Measurements from ENCODE around the gene FHOD1.

Gene FHOD1

DNA sequence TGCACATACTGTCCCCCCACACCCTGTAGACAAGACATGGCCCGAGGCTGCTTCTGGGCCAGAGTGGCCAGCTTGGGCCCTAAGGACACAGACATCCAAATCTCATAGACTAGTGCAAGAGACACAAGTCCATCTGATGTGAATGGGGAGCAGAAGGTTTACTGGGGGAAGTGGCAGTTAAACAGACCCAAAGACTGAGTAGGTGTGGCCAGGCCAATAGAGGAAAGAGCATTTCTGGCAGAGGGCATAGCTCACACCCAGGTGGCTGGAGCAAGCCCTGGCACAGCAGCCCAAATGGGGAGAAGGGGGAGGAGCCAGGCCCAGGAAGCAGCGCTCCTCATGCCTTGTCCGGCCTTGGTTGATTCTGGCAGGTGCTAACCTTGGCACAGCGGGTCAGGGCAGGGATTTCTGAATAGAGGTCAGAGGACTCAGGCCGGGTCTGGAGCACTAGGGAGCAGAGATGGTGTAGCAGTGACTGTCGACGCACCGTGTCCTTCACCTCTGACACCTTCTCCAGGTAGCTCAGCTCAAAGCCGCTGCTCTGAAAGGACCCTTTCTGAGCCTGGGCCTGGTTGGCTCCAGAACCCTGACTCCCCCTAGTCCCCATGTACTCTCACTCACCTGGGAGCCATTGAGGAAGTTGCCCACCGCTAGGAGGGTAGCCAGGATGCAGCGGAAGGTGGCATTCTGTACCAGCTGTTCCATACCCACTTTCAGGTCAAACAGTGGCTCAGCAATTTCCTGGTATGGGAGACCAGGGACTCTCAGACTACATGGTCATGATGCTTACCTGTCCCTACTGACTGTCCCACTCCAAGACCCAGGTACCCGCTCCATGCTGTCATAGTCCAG is 16.2 kb downstream of the FHOD1 start:
- DNase-seq: no peak

DNA sequence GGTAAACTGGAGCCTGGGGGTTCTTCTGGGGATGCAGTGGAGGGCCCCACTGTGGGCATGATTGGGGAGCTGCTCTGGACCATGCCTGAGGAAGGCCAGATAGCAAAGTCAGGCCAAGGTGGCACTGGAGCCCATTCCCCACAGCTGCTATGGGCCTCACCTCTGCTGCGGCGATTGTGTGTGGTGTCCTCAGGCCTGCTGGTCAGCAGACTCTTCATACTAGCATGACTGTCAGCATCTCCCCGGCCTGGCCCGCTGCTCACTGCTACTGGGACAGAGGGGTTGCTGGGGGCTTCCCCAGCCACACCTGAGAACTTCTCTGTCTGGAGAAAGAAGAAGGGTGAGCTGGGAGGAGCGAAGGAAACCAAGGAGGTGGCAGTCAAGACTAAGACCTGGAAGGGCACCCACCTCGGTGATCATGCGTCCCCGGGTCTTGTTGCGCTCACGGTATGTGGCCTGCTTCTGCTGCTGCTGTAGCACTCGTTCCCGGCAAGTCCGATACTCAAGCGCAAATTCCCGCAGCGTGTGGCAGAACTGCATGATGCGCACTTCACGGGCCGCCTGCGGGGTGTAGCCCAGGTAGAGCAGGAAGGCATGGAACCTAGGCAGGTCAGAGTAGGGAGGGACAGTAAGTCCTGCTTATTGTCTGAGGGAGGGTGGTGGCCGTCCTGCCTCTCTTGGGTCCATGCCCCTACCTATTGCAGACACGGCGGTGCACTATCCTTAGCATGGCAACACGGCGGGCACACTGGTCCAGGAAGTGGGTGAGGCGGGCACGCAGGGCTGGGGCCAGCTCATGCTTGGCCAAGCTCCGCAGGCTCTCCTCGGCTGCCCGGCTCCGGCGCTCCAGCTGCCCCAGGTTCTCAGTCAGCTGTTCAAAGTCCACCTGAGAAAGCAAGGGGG is 17.1 kb downstream of the FHOD1 start:
- no peak for DNase-seq

DNA sequence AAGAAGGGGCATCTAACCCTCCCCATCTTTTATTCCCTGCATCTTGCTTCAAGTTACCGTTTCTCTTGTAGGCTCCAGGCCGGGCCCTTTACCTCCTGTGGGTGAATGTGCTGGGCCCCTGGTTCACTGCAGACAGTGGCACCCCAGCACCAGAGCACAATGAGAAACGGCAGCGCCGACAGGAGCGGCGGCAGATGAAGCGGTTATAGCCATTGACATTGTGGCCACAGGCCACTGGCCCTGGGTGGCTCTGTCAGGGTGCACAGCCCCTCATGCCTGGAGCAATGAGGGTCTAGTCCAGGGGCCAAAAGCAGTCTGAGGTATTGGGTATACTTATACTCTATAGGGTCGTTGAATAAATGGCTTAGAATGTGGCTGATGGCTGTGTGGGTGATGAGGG is 18.4 kb downstream of the FHOD1 start:
- DNase-seq: no peak

DNA sequence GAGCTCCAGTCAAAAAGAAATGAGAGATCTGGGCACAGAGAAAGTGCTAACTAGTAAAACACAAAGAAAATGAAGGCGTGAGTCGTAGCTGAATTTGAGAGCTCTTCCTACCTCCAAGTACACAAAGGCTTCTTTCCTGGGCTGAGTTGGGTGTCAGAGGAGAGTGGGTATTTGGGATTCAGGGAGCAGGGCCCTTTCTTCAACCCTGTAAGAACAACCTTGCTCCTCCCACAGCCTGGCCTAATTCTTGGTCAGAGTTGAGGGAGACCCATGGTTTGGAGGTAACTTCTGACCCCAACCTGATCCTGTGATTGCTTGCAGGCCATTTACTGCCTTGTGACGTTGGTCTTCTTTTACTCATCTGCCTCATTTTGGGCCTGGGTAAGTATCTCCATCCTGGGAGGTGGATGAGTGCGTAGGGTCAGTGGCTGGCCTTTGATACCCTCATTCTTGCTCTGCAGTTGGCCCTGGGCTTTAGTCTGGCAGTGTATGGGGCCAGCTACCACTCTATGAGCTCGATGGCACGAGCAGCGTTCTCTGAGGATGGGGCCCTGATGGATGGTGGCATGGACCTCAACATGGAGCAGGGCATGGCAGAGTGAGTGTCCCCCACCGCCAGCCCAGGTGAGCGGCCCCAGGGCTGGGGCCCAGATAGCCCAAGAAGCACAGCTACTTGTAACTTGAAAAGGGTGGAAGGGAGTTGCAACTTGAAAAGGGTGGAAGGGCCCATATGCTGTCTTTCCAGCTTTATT is 19.1 kb downstream of the FHOD1 start:
- DNase-seq: no peak

DNA sequence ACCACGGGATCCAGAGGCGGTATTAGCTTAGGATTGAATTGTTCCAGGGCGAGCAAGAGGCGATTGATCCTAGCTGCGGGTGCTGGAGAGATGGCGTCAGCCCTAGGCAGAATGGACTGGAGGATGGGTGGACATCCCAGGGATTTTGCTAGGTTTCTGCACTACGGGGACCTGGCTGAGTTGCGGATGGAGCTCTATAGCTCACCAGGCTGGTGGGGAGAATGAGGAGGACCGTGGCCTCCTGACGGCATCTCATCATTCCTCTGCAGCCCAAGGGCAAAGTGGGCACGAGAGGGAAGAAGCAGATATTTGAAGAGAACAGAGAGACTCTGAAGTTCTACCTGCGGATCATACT is 19.7 kb downstream of the FHOD1 start:
- no peak for DNase-seq

DNA sequence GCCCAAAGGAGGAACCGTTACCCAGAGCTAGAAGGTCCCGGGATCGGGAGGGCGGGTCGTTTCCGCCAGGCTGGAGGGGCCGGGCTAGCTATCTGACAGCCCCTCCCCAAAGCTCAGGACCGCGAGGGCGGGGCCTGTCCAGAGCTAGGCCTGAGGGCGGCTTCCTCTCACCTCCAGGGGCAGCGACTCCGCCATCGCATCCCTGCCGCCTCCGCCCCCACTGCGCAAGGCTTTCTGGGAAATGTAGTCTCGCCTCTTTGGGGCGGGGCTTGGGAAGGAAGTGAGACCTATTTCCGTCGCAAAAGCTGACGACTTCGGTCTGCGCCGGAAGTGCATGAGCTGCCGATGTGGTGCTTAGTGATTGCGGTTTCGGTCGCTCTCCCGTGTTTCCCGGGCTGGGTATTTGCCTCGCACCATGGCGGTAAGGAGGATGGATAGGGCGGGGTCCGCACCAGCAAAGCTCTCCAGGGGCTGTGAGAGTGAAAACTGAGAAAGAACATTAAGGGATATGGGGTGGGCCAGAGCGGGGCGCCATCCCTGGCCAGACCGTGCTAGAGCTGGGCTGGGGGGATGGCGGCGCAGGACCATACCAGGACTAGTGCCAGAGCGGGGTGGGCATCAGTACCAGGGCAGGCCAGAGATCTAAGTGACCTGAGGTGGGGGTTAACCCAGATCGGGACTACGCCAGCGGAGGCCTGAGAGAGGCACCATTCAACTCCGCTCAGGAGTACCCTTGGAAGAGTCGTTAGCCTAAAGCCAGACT is 20.3 kb downstream of the FHOD1 start, which contains the start of gene TMEM208:
Gene TMEM208 (plus strand): TSS at position 327 of the 763 bp plus-strand sequence. CDS start 89 bp downstream, at position 416.
- peak; percentile 96 for DNase-seq

DNA sequence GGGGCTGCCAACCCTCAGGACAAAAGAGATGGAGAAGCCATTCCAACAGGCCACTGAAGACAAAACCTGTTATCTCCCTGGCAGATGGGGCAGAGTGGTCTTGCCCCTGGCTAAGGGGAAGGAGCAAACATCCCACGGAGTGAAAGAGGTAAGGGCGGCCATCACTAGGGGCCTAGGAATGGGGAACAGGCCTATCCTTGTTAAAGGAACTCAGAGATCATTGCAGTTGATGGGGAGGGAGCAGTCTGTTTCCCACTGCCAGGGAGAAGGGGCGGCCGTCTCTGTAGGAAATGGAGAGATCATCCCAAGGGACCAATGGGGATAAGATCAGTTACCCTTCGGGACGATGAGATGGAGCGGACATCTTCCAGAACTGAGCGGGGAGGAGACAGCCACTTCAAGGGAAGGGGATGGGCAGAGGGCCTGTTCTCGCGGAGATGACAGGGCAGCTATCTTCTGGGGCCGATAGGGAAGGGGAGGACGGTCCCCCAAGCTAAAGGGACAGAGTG is 20.9 kb downstream of the FHOD1 start:
- no peak for DNase-seq

DNA sequence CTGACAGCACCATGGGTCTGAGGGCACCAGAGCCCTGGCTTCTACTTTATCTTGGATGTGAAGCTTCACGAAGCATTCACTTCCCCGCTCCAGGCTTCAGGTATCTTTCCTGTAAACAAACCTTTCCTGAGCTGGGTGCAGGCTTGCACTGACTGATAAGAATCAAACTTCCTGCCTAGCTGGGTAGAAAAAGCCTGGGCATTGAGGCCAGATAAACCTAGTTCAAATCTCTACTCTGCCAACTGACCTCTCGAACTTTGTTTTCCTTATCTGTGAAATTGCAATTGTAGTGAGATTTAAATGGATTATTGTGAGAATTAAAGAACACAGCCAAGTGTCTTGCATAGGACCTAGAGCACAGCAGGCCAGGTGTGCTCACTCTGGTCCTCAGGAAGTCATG is 23.3 kb downstream of the FHOD1 start:
- DNase-seq: no peak

DNA sequence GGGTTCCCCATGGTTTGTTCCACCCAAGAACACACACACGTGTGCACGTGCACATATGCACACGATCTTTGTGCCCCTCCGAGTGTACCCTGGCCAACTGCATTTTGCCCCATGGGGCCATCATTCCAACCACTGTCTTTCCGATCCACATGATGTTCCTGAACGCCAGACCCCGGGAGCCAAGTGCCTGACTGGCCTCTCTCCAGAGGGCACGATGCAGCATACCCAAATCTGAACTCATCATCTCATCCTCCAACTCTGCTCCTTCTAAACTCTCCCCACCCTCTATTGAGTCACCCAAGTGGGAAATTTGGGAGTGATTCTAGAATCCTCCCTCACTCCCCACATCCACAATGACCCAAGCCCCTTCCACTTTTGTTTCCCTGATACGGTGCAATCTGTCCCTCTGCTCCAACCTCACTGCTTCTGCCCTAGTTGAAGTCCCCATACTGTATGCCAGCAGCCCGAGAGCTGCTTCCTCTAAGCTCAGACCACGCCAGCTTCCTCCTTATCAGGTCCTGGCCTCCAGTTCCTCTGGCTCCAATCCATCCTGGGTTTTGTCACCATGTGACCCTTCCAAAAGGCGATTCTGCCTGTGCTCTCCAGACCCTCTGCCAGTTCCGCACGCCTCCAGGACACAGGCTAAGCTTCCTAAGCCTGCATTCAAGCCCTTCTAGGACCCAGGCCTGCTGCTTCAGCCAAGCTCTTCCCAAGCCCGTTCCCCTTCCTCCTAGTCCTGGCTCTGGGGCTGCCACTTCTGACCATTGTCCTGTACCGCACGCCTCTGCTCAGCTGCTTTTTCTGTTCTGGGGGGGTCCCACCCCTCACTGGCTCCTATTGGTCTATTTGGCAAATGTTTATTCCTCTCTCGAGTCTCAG is 30.4 kb downstream of the FHOD1 start:
- no peak for DNase-seq

DNA sequence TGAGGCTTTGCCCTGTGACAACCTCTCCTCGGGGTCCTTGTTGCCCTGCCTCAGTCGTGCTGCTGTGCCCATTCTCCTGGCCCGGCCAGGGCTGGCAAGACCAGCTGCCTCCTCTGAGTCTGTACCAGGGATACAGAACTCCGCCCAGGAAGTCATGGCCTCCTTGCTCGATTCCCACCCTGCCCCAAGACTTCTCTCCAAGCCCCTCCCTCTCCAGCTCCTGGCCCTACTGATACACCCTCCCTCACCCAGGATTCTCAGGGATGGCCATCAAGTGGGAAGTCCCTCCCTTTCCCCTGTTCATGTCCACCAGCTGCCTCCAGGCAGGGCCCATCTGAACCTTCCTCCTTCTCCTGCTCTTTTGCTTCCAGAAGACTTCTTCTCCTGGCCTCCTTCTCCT is 31.6 kb downstream of the FHOD1 start:
- no peak for DNase-seq

DNA sequence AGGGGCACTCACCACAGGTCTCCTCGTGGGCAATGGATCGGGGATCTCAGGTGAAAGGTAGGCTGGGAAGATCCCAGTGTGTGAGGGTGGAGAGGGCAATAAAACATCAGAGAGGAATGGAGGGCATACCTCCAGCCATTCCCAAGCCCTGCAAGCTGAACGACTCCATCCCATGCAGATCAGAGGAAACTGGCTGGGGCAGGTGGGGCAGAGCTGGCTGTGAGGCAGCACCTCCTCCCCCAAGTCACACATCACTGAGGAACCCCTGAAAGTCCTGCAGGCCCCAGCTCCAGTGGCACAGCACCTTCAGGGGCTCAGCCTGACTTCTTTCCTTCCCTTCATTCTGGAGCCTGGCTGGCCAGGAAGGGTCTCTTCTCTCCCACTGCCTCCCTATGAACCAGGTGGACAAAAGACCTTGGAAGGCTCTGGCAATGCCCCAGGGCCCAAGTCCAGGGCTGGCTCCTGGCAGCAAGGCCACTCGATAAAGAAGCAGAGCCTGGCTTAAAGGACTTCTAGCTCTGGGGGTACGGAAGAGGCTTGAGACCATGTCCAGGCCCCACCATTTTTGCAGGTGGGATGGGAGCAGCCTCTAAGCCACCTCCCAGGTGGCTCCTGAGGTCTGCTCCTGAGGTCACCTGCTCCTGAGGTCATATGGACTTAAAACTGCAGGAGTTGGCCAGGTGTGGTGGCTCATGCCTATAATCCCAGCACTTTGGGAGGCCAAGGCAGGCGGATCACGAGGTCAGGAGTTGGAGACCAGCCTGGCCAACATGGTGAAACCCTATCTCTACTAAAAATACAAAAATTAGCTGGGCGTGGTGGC is 33.9 kb downstream of the FHOD1 start:
- DNase-seq: no peak

DNA sequence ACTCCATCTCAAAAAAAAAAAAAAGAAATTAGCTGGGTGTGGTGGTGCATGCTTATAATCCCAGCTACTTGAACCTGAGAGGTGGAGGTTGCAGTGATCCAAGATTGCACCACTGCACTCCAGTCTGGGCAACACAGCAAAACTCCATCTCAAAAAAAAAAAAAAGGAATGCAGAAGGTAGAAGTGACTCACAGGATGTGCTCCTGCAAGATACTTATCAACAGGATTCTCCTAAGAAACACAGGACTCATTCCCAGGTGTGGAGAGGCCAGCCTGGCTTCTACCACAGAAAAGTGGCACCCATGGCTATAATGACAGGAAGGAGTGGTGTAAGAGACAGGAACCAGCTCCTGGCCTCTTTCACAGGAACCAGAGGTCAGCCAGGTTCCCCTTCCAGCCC is 34.5 kb downstream of the FHOD1 start:
- DNase-seq: no peak

DNA sequence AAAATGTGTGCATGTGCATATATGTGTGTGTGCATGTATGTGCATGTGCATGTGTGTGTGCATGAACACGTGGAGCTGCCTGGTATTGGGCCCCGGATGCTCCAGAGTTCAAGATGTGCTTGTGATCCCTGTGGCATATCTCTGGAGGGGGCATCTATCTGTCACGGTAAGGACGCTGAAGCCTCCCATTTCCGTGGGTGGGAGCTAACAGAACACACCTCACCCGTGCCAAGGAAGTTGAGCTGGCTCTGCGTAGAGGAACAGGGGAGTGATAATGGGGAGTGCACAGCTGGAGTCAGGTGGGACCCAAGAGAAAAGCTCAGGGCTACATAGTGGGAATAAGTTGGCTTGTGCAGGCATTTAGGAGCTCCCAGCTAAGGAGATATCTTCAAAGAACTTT is 35.6 kb downstream of the FHOD1 start:
- no peak for DNase-seq

DNA sequence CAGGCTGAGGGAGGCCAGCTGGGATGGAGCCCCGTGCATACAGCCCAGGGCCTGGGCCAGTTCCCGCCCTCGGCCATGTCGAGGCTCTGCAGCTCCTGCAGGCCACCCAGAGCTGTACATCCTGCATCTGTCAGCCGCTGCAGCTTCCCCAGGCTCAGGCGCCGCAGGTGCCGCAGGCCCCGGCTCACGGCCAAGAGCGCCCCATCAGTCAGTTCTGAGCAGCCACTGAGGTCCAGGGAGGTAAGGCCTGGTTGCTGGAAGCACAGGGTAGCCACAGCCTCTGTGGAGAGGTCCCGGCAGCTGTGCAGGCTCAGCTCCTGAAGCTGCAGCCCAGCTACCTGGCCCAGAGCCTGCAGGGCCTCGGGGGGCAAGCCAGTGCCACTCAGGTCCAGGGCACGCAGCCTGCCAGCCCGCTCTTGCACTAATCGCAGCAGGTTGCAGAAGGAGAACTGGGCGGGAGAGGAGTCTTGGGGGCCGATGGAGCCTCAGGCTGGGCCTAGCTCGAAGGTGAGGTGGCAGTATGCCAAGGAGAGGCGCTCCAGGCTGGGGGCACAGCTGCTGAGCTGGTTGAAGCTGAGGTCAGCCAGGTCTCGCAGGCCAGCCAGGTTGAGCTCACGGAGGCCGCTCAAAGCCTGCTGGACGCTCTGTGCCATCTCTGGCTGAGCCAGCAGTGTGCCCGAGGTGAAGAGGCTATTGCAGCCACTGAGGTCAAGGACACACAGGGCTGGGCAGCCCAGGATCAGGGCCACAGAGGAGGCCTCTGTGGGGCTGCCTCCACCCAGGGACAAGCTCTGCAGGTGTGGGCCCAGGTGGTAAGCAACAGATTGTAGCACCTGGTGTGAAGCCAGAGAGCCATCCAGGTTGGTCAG is 37.0 kb downstream of the FHOD1 start:
- DNase-seq: no peak

DNA sequence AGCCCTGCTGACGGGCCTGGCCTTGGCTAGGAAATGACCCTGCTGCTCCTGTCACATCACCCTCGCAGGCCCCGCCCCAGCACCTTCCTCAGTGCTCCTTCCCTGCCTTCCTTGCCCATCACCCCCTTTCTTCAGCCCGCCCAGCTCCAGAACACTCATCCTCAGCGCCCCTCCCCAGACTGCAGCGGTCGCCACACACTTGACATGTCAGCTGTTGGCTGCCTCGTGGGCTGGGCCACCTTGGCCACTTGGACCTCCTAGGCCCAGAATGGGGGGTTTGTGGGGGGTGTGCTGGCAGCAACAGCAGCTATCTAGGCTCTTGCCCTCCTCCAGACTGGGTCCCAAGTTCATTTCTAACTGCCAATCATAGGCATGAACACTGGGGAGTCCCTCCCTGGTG is 37.7 kb downstream of the FHOD1 start:
- no peak for DNase-seq

DNA sequence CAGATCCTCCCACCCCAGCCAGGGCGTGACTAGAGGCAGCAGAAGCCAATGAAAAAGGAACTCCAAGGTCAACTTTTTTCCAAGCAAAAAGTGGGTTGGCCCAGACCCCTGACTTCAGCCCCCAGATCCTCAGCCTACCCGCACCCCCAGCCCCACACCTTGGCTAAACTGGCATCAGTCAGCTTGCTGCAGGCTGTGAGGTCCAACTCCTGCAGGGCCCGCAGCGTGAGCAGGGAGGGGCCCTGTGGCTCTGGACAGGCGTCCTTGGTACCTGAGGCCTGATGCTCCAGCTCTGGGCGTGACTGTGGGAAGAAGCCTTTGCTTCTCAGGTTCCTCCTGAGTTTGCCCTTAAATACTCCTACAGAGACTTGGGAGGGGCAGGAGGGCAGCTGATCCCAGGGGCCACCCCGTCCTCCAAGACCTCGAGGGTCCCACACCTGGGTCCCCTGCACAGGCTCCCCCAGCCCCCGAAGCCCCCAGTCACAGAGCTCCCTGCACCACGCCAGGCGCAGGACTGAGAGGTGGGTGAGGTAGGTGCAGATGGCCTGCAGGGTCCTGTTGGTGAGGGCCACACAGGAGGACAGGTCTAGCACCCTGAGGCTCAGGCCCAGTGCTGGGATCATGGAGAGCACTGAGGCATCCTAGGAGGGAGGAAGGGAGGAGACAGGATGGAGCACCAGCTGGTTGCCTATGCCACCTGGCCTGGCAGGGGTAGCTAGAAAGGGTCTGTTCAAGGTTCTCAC is 39.0 kb downstream of the FHOD1 start:
- no peak for DNase-seq

DNA sequence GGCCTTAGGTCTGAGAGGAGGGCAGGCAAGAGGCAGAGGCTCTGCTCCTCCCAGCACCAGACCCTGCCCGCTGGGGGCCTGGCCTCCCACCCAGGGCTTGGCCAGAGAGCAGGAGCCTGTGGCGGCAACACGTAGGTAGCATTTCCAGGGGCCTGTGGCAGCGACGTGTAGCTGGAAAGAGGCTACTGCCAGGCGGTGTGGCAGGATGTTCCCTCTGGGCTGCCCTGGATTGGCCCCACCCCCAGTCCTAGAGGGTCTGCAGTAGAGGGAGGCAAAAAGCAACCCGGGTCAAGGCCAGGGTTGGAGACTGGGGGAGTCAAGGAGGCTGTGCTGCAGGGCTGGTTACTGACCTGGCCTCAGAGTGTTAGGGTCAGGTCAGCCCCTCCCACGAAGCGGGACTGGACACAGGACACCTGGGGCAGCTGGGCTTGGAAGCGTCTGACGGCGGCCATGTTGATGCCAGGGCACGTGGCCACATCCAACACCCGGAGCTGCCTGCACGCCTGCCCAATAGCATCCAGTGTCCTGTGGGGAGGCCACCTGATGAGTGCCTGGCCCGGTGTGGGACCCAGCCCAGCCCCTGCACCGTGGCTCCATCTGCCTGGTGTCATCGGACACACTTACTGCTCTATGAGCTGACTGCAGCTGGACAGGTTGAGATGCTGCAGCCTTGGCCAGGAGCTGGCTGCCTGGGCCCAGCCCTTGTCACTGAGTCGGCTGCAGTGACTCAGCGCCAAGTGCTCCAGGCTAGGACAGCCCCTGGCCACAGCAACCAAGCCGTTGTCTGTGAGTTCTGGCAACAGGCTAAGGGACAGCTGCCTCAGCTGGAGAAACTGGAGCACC is 39.8 kb downstream of the FHOD1 start:
- no peak for DNase-seq

DNA sequence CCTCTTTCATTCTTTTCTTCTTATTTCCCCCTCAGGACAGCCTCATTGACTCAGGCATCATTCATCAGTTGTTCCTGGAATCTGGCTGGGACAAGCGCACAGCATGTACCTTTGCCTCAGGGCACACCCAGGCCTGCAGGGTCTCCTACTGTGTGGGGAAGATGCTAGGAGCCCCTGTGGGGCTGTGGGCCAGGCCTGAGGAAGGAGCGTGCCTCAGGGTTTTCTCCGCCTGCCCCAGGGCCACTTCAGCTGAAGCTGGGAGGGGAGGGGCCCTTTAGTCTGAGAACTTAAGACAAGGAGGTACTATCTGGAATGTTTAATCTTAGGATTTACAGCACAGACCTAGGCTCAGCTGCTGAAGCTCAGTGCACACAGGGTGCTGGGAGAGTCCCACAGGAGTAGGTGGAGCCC is 40.4 kb downstream of the FHOD1 start:
- no peak for DNase-seq

All from activated effector memory CD4-positive, alpha-beta T cell treated with Interleukin-2 at 50 U/mL for 16 hours (primary cell).